Measurements from ENCODE around the gene PABPN1L. TPM values are rescaled to one million over a fixed set of nuclear protein-coding genes. Genes with fewer than 3 reads are reported as not detected.

The PABPN1L gene
- total RNA-seq, 2 donors from 2014 or later, result not detected

DNA sequence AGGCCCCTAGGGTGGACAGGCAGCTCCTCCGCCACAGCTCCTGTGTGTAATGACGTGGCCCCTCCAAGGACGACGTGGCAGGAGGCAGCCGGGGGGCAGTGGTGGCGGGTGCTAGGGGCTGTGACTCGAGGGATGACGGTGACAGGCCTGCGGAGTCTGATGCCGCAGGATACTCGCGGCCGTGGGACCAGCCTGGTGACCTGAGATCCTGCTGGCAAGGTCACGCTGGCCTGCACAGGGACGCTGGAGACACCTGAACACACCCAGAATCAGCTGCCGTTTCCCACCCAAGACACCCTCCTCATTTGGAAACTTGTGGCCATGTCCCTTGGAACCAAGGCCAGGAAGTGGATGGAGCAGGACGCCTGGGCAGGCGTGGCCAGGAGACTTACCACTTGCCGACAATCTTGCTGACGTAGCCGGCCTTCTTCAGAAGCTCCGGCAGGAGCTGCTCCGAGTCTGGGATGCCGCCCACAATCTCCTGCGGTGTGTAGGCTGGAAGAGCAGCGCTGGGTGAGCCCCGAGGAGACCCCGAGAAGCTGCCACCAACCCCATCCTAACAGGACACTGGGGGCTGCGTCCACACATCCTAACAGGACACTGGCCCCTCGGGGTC lies 25.8 kb downstream of the PABPN1L start:
- Histone ChIP-seq H3K27ac (no peak overlapping the region), H3K27me3 (no peaks in the 10 kb centered on the region), H3K4me3 (no peak overlapping the region), H3K9ac (ENCODE audit: low read depth in 2 of 2, low read length in 2 of 2) (no peak overlapping the region), H3K4me1 (no peaks in the 10 kb centered on the region), H3K9me3 (no peaks in the 10 kb centered on the region), H3K36me3 (no peaks in the 10 kb centered on the region)
- no peak for DNase-seq
- no peak for TF ChIP-seq CTCF (IDR thresholded peaks at IDR 0.05)
- intact Hi-C loops (cut with DNase I), result no loop called here

- Histone ChIP-seq H3K9me3 (no peaks in the 10 kb centered on the region), H3K9ac (ENCODE audit: low read depth in 2 of 2, low read length in 2 of 2) (no peak overlapping the region), H3K4me1 (no peaks in the 10 kb centered on the region), H3K27me3 (no peaks in the 10 kb centered on the region), H3K27ac (no peak overlapping the region), H3K36me3 (no peaks in the 10 kb centered on the region), H3K4me3 (no peak overlapping the region)
- TF ChIP-seq CTCF (IDR thresholded peaks at IDR 0.05), result no peak
- intact Hi-C loops (cut with DNase I), result no loop called here
- DNase-seq, result no peak
Measured at GRCh38 chr16:88839745-88840599, 26.5 kb downstream of the PABPN1L start.

GRCh38 chr16:88839026-88839529 lies 27.4 kb downstream of the PABPN1L start:
- H3K9ac ChIP-seq (ENCODE audit: low read depth in 2 of 2, low read length in 2 of 2), result no peak overlapping the region
- no peak for TF ChIP-seq CTCF (IDR thresholded peaks at IDR 0.05)
- H3K4me1 ChIP-seq, result no peaks in the 10 kb centered on the region
- no peak overlapping the region for H3K4me3 ChIP-seq
- H3K36me3 ChIP-seq, result no peaks in the 10 kb centered on the region
- H3K27ac ChIP-seq, result no peak overlapping the region
- no peaks in the 10 kb centered on the region for H3K27me3 ChIP-seq
- intact Hi-C loops (cut with DNase I), result no loop called here
- DNase-seq, result no peak
- no peaks in the 10 kb centered on the region for H3K9me3 ChIP-seq

GRCh38 chr16:88838566-88838965 lies 27.9 kb downstream of the PABPN1L start:
- Histone ChIP-seq H3K4me1 (no peaks in the 10 kb centered on the region), H3K27me3 (no peaks in the 10 kb centered on the region), H3K27ac (no peak overlapping the region), H3K36me3 (no peaks in the 10 kb centered on the region), H3K4me3 (no peak overlapping the region), H3K9ac (ENCODE audit: low read depth in 2 of 2, low read length in 2 of 2) (no peak overlapping the region), H3K9me3 (no peaks in the 10 kb centered on the region)
- DNase-seq, result no peak
- no peak for TF ChIP-seq CTCF (IDR thresholded peaks at IDR 0.05)
- intact Hi-C loops (cut with DNase I), result no loop called here

GRCh38 chr16:88837806-88838205 lies 28.7 kb downstream of the PABPN1L start:
- H3K9ac ChIP-seq (ENCODE audit: low read depth in 2 of 2, low read length in 2 of 2), result no peak overlapping the region
- TF ChIP-seq CTCF (IDR thresholded peaks at IDR 0.05), result no peak
- no peak for DNase-seq

More at GRCh38 chr16:88837806-88838205, 28.7 kb downstream of the PABPN1L start:
- Histone ChIP-seq H3K36me3 (no peaks in the 10 kb centered on the region), H3K9me3 (no peaks in the 10 kb centered on the region), H3K27me3 (no peaks in the 10 kb centered on the region), H3K27ac (no peak overlapping the region), H3K4me1 (no peaks in the 10 kb centered on the region), H3K4me3 (no peak overlapping the region)
- intact Hi-C loops (cut with DNase I), result no loop called here

All from colonic mucosa (tissue), 4 donors.